HG03135 (cell line): ENCODE results near the gene B3GNT9.
A peak's percentile ranks its signal among the peaks of the same experiment; 100 is the strongest.
"Not testable (repeated sequence)": the region's sequence is repeated elsewhere in the genome, so short reads cannot be mapped to it uniquely, and the experiment has no call there.

Source experiments
- ATAC-seq: cut with Tn5 transposase; IDR thresholded peaks from one replicate; pipeline ENCODE4 v1.9.1; 2021; ENCODE audit warnings: mild to moderate bottlenecking, moderate library complexity; ENCODE audit not compliant: unreplicated experiment

Gene B3GNT9

DNA sequence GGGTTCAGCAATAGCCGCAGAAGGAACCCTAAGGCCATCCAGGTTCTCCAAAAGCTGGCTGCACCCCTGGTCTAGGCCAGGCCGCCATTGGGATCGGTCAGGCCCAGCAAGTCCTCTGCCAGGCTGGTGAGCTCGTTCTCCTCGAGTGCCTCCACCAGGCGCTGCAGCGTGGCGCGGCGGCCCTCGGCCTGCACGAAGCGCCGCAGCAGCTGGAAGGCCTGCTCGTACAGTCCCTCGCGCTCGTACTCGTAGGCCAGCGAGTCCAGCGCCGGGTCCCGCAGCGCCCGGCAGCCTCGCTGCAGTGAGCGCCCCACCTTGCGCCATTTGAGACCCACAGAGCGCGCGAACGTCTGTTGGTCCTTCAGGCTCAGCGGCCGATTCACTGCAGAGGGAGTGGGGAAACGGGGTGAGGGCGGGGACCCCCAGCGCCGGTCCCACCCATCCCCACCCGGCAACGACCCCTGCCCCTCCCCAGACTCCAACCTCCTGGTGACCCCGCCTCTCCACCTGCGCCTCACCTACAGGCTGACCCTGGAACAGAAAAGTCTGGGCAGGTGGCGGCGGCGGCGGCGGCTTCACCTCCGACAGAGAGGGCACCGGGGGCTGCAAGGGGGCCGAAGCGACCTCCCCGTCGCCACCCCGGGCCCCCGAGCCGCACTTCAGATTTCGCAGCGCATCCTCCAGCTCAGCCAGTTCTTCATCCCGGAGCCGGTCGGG, 3.9 kb upstream of the B3GNT9 start:
- ATAC-seq = no peak

DNA sequence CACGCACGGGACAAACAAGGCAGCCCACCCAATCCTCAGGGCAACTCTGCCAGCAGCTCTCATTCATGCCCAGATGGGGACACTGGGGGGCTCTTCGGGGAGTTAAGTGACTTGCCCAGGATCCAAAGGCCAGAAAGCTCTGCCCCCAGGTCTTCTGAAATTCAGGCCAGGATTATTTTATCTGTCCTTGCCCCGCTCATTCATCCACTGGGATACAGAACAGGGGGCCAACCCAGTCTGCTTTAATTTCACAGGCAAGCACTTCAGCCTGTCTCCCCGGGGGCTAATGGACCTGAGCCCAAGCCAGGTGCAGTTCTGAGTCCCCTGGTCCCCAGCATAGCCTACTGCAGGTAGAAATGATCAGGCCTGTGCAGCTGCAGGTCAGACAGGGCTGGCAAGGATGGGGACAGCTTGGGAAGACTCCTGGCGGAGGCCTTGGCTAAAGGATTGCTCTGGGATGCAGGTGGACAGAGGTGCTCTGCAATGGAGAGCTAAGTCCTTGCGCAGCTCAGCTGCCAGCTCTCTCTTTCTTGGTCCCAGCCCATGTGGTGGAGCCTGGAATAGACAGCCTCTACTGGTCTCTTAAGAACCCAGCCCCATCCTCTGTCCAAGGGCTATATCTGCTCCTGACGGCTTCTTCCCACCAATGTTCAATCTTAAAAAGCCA, 766 bp upstream of the B3GNT9 start:
- no peak for ATAC-seq

DNA sequence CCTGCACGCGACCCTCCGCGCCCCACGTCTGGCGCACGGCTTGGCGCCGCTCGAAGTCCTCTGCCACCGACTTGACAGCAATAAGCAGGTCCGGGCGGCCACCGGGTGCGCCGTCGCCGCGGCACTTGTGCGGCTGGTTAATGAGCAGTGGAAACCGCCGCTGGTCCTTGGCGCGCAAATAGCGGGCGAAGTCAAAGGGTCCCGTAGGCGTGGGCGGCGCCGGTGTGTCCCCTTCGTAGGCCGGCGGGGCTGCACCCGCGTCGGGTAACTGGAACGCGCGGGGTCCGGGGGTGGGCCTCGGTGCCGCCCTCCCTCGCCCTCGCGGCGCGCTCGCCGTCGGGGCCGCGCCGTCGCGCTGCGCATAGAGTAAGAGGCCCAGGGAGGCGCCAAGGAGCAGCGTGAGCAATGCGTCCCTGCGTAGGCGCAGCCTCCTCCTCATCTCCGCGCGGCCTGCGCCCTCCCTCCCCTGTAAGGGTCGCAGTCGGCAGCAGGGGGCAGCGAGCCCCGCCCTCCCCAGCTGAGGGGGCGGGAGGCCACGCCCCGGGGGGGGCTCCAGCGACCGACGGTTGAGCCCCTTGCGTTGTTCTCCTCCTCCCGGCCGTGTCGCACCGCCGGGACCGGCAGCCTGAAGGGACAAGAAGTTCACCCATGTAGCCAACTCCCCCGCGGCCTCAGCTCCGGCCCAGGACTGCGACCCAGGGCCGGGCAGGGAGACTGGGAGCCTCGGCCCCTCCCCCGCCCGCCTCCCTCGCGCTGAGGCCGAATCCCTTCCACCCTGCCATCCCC, 558 bp downstream of the B3GNT9 start:
- ATAC-seq = peak; percentile 34

DNA sequence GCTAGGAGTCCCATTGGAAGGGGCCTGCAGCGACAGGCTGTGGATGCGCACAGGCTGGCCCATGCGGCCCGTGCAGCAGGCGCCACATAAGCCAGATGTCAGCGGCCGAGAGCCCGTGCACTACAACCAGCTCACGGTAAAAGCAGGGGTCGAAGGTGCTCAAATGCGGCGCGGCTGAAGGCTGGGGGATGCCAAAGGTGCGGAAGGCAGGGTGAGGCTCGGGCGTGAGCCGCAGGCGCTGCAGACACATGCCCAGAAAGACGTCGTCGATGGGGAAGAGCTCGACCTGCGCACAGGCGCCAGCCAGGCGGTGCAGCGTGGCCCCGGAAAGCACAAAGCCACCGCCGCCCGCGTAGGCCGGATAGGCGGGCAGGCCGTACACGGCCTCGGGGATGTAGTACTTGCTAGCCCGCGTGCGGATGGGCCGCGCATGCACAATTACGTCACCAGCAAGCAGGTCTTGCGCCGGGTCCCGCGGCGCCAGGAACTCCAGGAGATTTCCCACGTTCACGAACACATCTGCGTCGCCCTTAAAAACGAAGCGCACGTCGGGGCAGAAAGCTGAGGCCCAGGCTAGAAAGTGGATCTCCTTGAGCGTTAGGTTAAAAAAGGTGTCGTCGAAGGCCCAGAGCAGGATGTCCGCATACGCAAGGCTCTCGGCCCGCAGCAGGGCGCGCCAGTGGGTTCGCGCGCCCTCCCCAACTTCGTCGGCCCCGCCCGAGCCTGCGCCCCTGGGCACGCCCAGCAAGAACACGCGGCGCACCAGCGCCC, 1.3 kb downstream of the B3GNT9 start:
- ATAC-seq = no peak

DNA sequence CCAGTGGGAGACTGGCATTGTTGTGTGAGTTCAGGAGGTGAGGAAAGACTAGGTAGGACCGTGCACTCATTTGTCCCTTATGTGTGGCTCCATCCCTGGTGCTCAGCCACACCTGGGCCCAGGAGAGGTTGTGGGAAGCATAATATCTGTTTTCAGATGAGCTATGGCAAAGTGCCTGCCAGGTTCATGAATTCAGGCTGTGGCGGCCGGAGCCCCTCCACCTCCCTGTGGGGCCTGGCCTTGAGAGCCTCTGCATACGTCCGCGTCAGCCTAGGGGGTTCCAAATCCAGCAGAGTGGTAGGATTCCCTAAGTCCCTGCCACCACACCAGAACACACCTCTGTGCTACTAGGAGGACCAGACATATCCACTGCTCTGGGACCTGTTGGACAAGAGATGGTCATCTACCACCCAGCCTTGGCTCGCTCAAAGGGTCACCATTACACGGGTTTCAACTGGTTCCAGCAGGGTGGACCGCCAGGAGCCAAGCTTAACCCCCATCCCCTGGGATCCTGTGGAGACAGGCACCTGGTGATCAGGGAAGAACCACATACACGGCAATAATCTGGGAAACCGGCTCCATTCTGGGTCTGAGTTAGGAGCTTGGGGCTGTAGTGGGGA, 2.0 kb downstream of the B3GNT9 start:
- ATAC-seq = no peak

DNA sequence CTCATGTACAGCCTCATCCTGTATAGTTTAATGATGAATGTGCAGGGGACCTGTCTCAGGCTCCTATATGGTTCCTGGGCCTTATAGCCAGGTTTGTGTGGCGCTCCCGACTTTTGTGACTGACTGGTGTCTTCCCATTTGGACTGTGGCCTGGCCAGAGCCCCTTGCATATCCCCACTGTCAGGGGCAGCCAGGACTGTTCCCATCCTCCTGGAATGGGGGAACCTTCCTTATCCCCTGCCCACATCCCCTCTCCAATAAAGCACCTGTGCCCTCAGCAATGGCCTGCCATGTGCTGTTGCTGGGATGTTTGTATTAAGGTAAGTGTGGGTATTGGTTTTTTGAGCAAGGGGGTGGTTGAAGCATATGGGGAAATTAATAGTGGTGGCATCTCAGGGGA, 2.6 kb downstream of the B3GNT9 start:
- ATAC-seq = no peak

DNA sequence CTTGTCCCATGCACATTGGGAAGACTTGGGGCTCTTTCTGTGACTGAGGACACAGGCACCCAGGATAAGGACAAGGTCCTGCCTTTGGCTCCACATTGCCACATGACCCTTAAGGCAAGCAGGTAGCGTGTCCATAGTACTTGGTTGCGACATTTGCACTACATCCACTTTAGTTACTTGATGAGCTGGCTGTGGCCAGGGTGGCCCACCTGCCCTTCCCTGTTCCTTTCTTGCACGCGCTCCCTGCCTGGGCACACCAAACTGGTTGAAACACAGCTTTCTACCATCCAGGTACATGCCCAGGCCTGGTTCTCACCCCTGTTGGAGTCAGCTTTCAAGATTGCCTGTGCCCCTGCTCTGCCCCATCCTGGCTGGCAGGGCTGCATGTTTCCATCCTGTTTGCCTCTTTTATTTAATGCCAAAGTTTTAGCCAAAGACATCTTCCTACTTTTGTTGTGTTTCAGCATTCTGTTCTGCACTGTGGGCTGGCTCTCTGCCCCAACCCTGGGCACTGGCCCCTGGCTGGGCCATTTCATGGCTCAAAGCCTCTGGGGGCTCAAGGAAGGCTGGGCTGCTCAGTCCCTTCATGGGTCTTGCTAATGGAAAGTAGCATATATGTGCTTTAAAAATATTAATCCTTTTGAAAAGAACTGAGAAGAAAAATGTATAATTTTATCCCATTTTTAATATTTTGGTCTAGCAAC, 3.2 kb downstream of the B3GNT9 start:
- ATAC-seq = no peak

DNA sequence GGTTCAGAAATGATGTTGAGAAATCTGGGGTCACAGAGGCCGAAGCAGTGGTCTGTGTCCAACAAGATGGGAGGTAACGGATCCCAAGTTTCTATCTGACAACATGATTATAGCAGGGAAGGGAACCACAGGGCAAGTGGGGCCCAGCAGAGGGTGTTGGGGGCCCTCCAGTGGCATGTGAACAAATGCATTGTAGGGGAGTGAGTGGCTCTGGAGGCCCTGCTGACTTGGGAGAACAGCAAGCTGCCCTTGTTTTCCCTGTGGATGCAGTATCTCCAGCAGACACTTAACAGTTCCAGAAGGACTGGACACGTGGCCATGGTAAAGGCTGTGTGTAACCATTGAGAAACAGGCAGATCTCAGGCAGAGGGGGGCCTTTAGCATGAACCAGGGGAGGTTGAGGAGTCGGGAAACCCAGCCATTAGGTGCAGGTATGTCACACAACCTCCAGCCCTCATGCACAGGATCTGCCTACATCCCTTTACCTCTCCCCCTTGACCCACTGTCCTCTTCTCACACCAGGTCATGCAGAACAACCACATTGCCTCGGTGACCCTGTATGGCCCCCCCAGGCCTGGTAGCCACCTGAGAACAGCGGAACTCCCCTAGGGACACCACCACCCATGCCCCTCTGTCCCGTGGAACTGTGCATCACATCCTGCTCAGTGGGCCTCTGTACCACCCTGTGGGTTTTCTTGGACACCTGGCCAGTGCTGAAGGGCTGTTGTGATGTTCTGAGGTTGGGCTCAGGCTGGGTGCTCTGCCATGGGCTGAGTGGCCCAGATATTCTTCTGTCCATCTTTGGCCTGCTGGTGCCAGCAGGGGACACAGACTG, 4.1 kb downstream of the B3GNT9 start:
- ATAC-seq = no peak

DNA sequence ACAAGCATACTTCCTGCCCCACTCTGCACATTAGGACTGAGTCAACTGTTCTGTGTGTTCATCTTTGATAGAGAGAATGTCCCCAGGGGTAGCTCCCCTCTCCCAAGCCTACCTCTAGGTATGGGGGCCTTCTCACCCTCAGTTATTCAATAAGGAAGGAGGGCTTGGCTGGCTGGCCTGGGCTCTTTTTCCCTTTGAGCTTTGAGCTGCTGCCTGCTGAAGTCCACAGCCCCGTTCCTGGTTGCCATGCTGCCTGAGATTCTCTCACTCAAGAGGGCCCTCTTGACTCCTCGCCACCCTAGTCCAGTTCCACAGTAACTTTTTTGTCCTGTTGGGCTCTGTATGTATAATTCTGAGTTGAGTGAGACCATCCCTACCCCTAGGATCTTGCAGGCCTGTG, 5.1 kb downstream of the B3GNT9 start:
- ATAC-seq = no peak

DNA sequence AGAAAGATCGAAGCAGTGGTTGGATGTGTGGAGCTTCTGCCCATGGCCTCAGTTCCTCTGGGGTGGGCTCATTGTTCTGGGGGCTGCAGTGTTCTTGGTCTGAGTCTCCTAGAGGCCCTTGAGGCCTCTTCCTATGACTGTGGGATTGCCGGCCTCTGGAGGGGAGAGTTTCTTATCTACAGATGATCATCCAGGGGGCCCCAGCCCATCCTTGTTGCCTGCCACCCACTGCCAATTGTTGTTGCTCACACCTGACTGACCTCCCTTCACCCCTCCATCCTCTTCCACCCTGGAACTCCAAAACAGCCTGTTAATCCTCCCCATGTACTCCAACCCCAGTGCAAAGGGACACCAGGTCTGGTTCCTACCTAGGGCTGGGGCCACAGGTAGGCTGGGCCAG, 5.9 kb downstream of the B3GNT9 start:
- no peak for ATAC-seq

DNA sequence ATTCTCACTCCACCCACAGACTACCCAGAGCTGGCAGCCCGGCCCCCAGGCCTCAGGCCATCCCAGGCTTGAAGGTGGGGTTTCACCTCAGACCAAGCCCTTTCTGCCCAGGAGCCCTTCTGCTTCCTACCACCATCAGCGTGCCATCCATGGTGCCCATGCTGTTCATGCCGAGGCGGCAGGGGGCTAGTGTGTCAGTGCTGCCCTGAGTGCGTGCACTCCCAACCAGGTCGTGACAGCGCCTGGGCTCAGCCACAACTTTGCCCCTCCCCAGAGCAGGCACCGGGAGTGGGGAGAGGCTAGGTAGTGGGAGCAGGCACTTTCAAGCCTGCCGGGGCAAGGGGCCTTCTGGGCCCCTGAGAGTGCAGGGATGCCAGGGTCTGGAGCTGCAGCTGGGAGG, 8.5 kb downstream of the B3GNT9 start:
- ATAC-seq = no peak

DNA sequence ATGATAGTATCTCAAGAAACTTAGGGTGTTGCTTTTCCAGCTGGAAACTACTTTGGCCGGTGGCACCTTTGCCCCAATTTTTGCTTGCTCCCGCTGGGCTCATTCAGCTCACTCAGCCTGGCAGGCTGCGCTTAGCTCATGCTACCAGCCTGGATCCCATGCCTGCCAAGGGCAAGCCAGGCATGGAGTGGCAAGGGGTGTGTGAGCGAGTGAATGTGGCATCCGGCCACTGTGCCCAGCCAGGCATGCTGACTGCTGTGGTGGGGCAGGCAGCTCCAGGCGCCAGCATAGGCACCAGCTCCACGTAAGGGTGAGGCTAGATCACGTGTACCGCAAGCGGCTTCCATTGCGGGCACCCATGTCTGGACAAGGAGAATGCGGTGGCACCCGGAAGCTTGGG, 9.4 kb downstream of the B3GNT9 start:
- ATAC-seq = no peak

DNA sequence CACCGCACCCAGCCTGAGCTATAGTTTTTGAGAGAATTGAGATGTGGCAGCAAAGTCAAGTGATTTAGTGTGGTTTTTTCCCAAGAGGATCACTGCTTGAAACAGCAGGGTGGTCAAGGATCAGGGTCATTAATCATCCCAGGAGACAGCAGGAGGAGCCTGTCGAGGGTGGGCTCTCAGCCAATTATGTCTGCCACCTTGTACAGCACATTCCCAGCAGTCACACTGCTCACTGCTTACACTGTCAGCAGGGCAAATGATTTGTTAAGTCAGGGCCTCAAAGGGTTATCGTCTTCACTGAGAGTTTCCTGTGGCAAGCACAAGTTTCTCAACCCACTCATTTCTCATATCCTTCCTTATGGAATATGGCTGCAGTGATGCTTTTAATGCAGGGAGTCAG, 13.2 kb downstream of the B3GNT9 start:
- no peak for ATAC-seq

DNA sequence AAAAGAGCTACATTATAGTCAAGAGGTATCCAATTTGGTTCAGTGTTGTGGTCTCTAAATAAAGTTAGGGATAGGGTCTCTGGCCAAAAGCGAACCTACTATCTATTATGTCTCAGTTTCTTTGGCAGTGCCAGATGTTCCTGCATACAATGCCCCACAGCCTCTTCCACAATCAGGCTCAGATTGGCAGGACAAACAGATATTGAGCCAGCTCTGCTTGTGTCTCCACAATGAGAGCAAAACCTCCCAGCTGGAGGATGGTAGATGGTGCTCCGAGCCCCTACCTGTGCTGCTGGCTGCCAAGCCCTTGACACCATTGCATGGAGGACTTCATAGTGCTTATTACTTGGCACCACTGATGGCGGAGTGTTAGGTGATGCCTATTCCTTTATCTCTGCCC, 21.4 kb downstream of the B3GNT9 start:
- no peak for ATAC-seq

DNA sequence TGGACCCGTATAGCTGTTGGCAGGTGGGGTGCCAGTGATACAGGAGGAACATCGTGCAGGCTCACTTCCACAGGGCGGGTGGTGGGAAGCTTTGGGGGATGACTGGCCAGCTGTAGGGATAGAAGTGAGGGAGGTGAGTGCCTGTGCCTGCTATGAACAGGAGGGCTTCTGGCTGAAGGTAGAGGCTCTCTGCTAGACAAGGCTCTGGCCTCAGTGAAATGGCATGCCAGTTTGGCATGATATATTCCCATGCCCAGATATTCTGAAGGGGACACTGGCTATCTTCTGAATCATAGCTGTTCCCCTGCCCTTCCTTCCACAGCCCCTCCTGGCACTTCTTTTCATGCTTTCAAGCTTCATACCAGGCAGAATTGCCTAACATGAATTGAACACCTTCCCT, 21.9 kb downstream of the B3GNT9 start:
- ATAC-seq = no peak

DNA sequence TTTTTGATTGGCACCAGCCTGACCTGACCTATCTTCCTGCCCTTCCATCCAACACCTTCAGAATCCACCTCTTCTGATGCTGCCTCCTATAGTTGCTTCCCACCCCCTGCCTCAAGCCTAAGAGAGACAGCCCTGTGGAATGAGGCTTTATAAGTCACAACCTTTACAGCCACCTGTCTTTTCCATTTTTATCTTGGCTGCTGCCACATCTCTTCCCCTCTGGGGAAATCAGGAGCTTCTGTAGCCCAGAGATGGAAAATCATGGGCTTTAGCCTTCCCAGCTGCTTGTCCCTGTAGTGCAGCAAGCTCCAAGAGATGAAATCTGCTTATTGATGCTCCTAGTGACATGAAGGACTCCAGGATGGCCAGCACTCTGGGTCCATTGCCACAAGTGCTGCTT, 22.4 kb downstream of the B3GNT9 start:
- ATAC-seq = no peak

DNA sequence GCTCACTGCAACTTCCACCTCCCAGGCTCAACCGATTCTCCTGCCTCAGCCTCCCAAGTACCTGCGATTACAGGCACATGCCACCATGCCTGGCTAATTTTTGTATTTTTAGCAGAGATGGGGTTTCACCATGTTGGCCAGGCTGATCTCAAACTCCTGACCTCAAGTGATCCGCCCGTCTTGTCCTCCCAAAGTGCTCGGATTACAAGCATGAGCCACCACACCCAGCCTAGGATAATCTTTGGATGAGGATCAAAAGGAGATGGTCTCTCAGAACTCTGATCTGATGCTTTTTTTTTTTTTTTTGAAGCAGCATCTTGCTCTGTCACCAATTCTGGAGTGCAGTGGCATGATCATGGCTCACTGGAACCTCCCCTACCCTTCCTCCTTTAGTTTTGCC, 28.0 kb downstream of the B3GNT9 start:
- not testable (repeated sequence) for ATAC-seq

DNA sequence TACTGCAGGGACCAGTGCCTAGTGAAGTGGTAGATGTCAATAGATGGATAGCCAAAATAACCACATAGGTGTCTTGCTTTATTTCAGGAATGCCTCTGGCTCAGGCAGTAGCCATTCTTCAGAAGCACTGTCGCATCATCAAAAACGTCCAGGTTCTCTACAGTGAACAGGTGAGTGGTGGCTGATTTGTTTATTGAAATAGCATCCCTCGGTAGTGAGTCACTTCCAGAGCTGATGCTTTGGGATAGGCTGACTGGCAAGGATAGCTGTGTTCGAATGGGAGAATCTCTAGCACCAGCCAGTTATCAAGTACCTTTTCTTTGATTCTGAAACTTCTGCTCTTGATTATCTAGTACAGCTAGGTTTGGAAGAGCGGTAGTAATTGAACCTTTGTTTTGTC, 30.8 kb downstream of the B3GNT9 start:
- ATAC-seq = no peak

DNA sequence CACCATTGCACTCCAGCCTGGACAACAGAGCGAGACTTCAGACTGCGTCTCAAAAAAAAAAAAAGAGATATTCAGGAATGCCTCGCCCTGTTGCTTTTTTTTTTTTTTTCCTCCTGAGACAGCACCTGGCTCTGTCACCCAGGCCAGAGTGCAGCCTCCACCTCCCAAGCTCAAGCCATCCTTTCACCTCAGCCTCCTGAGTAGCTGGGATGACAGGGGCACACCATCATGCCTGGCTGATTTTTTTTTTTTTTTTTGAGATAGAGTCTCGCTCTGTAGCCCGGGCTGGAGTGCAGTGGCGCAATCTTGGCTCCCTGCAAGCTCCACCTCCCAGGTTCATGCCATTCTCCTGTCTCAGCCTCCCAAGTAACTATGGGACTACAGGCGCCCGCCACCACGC, 33.1 kb downstream of the B3GNT9 start:
- no peak for ATAC-seq
